HG02571 (cell line): ENCODE measurements around the gene TRIP12.
"Not testable (repeated sequence)": the region's sequence is repeated elsewhere in the genome, so short reads cannot be mapped to it uniquely, and the experiment has no call there.

ENCODE experiments used
- ATAC-seq: cut with Tn5 transposase; IDR thresholded peaks from one replicate; pipeline ENCODE4 v1.9.1; 2021; ENCODE audit warnings: mild to moderate bottlenecking, moderate library complexity; ENCODE audit not compliant: unreplicated experiment

The TRIP12 gene

GRCh38 chr2:229779650-229780049, 142.2 kb downstream of the TRIP12 start:
- ATAC-seq, result no peak

GRCh38 chr2:229777716-229778115, 144.1 kb downstream of the TRIP12 start:
- ATAC-seq, result no peak

GRCh38 chr2:229775614-229776313, 146.0 kb downstream of the TRIP12 start:
- no peak for ATAC-seq

GRCh38 chr2:229774237-229774636, 147.6 kb downstream of the TRIP12 start:
- no peak for ATAC-seq

- no peak for ATAC-seq
Observed at GRCh38 chr2:229768235-229768634, 153.6 kb downstream of the TRIP12 start.

GRCh38 chr2:229765721-229766120, 156.1 kb downstream of the TRIP12 start:
- no peak for ATAC-seq

- ATAC-seq, result no peak
Observed at GRCh38 chr2:229761663-229762062, 160.1 kb downstream of the TRIP12 start.

- not testable (repeated sequence) for ATAC-seq
Observed at GRCh38 chr2:229757462-229757861, 164.3 kb downstream of the TRIP12 start.

- no peak for ATAC-seq
Observed at GRCh38 chr2:229752970-229753729, 168.7 kb downstream of the TRIP12 start.

- ATAC-seq, result no peak
Observed at GRCh38 chr2:229749779-229750178, 172.0 kb downstream of the TRIP12 start.

GRCh38 chr2:229748950-229749349, 172.9 kb downstream of the TRIP12 start:
- ATAC-seq, result no peak

GRCh38 chr2:229742691-229743090, 179.1 kb downstream of the TRIP12 start:
- not testable (repeated sequence) for ATAC-seq

- ATAC-seq, result no peak
Observed at GRCh38 chr2:229740279-229740678, 181.5 kb downstream of the TRIP12 start.

GRCh38 chr2:229738024-229738625, 183.7 kb downstream of the TRIP12 start:
- ATAC-seq, result no peak

- no peak for ATAC-seq
Observed at GRCh38 chr2:229734410-229734809, 187.4 kb downstream of the TRIP12 start.

GRCh38 chr2:229733611-229734245, 188.1 kb downstream of the TRIP12 start:
- ATAC-seq, result no peak

- no peak for ATAC-seq
Observed at GRCh38 chr2:229732897-229733296, 188.9 kb downstream of the TRIP12 start.

- no peak for ATAC-seq
Observed at GRCh38 chr2:229731916-229732315, 189.9 kb downstream of the TRIP12 start.

GRCh38 chr2:229731363-229731762, 190.4 kb downstream of the TRIP12 start:
- no peak for ATAC-seq

- no peak for ATAC-seq
Observed at GRCh38 chr2:229728370-229728769, 193.4 kb downstream of the TRIP12 start.

- ATAC-seq, result no peak
Observed at GRCh38 chr2:229726643-229727042, 195.2 kb downstream of the TRIP12 start.
